Activated T-helper 2 cell treated with anti-CD3 and anti-CD28 coated beads, Interferon-gamma antibody, Interleukin-2, Interleukin-4, amounts not matched to agents 10 μg/mL and 5 μg/mL and 100 μg/mL, durations not matched to agents 14 hours and 24 hours and 36 hours (primary cell): ENCODE results near the gene PTPRO. TPM values are rescaled to one million over a fixed set of nuclear protein-coding genes. Genes with fewer than 3 reads are reported as not detected.

Experiments
- DNase-seq: peaks from one replicate; pipeline ENCODE4 v3.0.0; 2021; ENCODE audit warnings: low spot score
- H3K27ac Mint-ChIP-seq: one replicate; pipeline ENCODE4 v1.8.0; 2021; ENCODE audit warnings: mixed read lengths
- H3K27me3 Mint-ChIP-seq: one replicate; pipeline ENCODE4 v1.8.0; 2021; ENCODE audit warnings: low read depth, mixed read lengths
- H3K36me3 Mint-ChIP-seq: one replicate; pipeline ENCODE4 v1.8.0; 2021; ENCODE audit warnings: low read depth, mixed read lengths
- H3K4me1 Mint-ChIP-seq: one replicate; pipeline ENCODE4 v1.8.0; 2021; ENCODE audit warnings: low read depth, mixed read lengths
- H3K4me3 Mint-ChIP-seq: one replicate; pipeline ENCODE4 v1.8.0; 2021; ENCODE audit warnings: low read depth, mild to moderate bottlenecking, moderate library complexity, mixed read lengths
- H3K9me3 Mint-ChIP-seq: one replicate; pipeline ENCODE4 v1.8.0; 2021; ENCODE audit warnings: mixed read lengths
- intact Hi-C: fragments of 100-400 bp; cut with micrococcal nuclease; formaldehyde crosslinking; loops from one replicate; pipeline ENCODE4 v1.15.1; 2023
- total RNA-seq: library from RNA; stranded (reverse); gene quantifications from 2 replicates; pipeline ENCODE4 v1.2.3, GENCODE V29; 2022

The PTPRO gene
- total RNA-seq, 1 donor from 2014 or later = 0.41 TPM

- Mint-ChIP-seq H3K9me3 (no peaks in the 10 kb centered on the region), H3K36me3 (no peaks in the 10 kb centered on the region), H3K4me1 (no peaks in the 10 kb centered on the region), H3K27me3 (peaks cover 19% of the 10 kb centered on the region), H3K4me3 (no peak overlapping the region), H3K27ac (no peak overlapping the region)
- intact Hi-C loops = no loop called here
- DNase-seq = no peak
Observed at GRCh38 chr12:15428632-15429031, 106.3 kb downstream of the PTPRO start.

GRCh38 chr12:15429262-15429661 is 107.0 kb downstream of the PTPRO start:
- intact Hi-C loops = no loop called here
- DNase-seq = no peak
- Mint-ChIP-seq H3K36me3 (no peaks in the 10 kb centered on the region), H3K9me3 (no peaks in the 10 kb centered on the region), H3K27ac (no peak overlapping the region), H3K4me3 (no peak overlapping the region), H3K27me3 (peaks cover 18% of the 10 kb centered on the region), H3K4me1 (no peaks in the 10 kb centered on the region)

GRCh38 chr12:15435597-15435996 is 113.3 kb downstream of the PTPRO start:
- Mint-ChIP-seq H3K27ac (no peak overlapping the region), H3K27me3 (peaks cover 2% of the 10 kb centered on the region), H3K36me3 (no peaks in the 10 kb centered on the region), H3K4me1 (no peaks in the 10 kb centered on the region), H3K9me3 (peaks cover 5% of the 10 kb centered on the region), H3K4me3 (no peak overlapping the region)
- no peak for DNase-seq
- intact Hi-C loops = no loop called here

- DNase-seq = no peak
Observed at GRCh38 chr12:15439459-15439858, 117.2 kb downstream of the PTPRO start.

GRCh38 chr12:15443050-15443449 is 120.7 kb downstream of the PTPRO start:
- DNase-seq = no peak
- Mint-ChIP-seq H3K36me3 (no peaks in the 10 kb centered on the region), H3K9me3 (peaks cover 5% of the 10 kb centered on the region), H3K27me3 (peaks cover 18% of the 10 kb centered on the region), H3K4me3 (no peak overlapping the region), H3K27ac (no peak overlapping the region), H3K4me1 (peaks cover 5% of the 10 kb centered on the region)
- intact Hi-C loops = no loop called here

More at GRCh38 chr12:15439459-15439858, 117.2 kb downstream of the PTPRO start:
- H3K4me1 Mint-ChIP-seq = peaks cover 5% of the 10 kb centered on the region
- no peak overlapping the region for H3K4me3 Mint-ChIP-seq
- H3K36me3 Mint-ChIP-seq = no peaks in the 10 kb centered on the region
- H3K9me3 Mint-ChIP-seq = peaks cover 5% of the 10 kb centered on the region
- no peak overlapping the region for H3K27ac Mint-ChIP-seq
- intact Hi-C loops = no loop called here
- H3K27me3 Mint-ChIP-seq = peaks cover 15% of the 10 kb centered on the region

GRCh38 chr12:15443611-15444010 is 121.3 kb downstream of the PTPRO start:
- no peak for DNase-seq
- H3K9me3 Mint-ChIP-seq = peaks cover 2% of the 10 kb centered on the region
- intact Hi-C loops = loop anchor here (2.0 kb wide), 1 partner anchor 257 kb away; no protein-coding TSS in a partner anchor
- no peaks in the 10 kb centered on the region for H3K36me3 Mint-ChIP-seq
- H3K27me3 Mint-ChIP-seq = peaks cover 18% of the 10 kb centered on the region
- H3K4me3 Mint-ChIP-seq = no peak overlapping the region
- H3K27ac Mint-ChIP-seq = no peak overlapping the region
- peaks cover 5% of the 10 kb centered on the region for H3K4me1 Mint-ChIP-seq

GRCh38 chr12:15444523-15444922 is 122.2 kb downstream of the PTPRO start:
- DNase-seq = no peak
- Mint-ChIP-seq H3K27me3 (peaks cover 22% of the 10 kb centered on the region), H3K9me3 (no peaks in the 10 kb centered on the region), H3K4me1 (peaks cover 5% of the 10 kb centered on the region), H3K36me3 (no peaks in the 10 kb centered on the region), H3K27ac (no peak overlapping the region), H3K4me3 (no peak overlapping the region)
- intact Hi-C loops = loop anchor here (2.0 kb wide), 1 partner anchor 256 kb away; no protein-coding TSS in a partner anchor

- intact Hi-C loops = no loop called here
- H3K4me1 Mint-ChIP-seq = peaks cover 10% of the 10 kb centered on the region
Observed at GRCh38 chr12:15446807-15447206, 124.5 kb downstream of the PTPRO start.

GRCh38 chr12:15453613-15454012 is 131.3 kb downstream of the PTPRO start:
- peaks cover 31% of the 10 kb centered on the region for H3K4me1 Mint-ChIP-seq
- intact Hi-C loops = loop anchor here (2.0 kb wide), 1 partner anchor 247 kb away; no protein-coding TSS in a partner anchor
- H3K36me3 Mint-ChIP-seq = peaks cover 7% of the 10 kb centered on the region

More at GRCh38 chr12:15446807-15447206, 124.5 kb downstream of the PTPRO start:
- H3K36me3 Mint-ChIP-seq = peaks cover 4% of the 10 kb centered on the region
- H3K4me3 Mint-ChIP-seq = no peak overlapping the region
- peaks cover 26% of the 10 kb centered on the region for H3K27me3 Mint-ChIP-seq
- DNase-seq = no peak
- H3K9me3 Mint-ChIP-seq = peaks cover 6% of the 10 kb centered on the region
- H3K27ac Mint-ChIP-seq = no peak overlapping the region

GRCh38 chr12:15458008-15458407 is 135.7 kb downstream of the PTPRO start:
- Mint-ChIP-seq H3K9me3 (peaks cover 29% of the 10 kb centered on the region), H3K4me1 (peaks cover 16% of the 10 kb centered on the region), H3K27ac (no peak overlapping the region), H3K4me3 (no peak overlapping the region), H3K27me3 (peaks cover 21% of the 10 kb centered on the region), H3K36me3 (no peaks in the 10 kb centered on the region)
- DNase-seq = no peak
- intact Hi-C loops = no loop called here

More at GRCh38 chr12:15453613-15454012, 131.3 kb downstream of the PTPRO start:
- no peak for DNase-seq
- Mint-ChIP-seq H3K4me3 (no peak overlapping the region), H3K27me3 (peaks cover 30% of the 10 kb centered on the region), H3K27ac (no peak overlapping the region), H3K9me3 (peaks cover 26% of the 10 kb centered on the region)

- H3K36me3 Mint-ChIP-seq = no peaks in the 10 kb centered on the region
- no peak for DNase-seq
- no peak overlapping the region for H3K4me3 Mint-ChIP-seq
- H3K27me3 Mint-ChIP-seq = peaks cover 28% of the 10 kb centered on the region
- intact Hi-C loops = loop anchor here (10.0 kb wide), 1 partner anchor 116 kb away; no protein-coding TSS in a partner anchor
- no peaks in the 10 kb centered on the region for H3K4me1 Mint-ChIP-seq
- H3K9me3 Mint-ChIP-seq = no peaks in the 10 kb centered on the region
- H3K27ac Mint-ChIP-seq = no peak overlapping the region
Observed at GRCh38 chr12:15468911-15469310, 146.6 kb downstream of the PTPRO start.

GRCh38 chr12:15469356-15469755 is 147.0 kb downstream of the PTPRO start:
- Mint-ChIP-seq H3K27me3 (peaks cover 27% of the 10 kb centered on the region), H3K4me1 (no peaks in the 10 kb centered on the region), H3K4me3 (no peak overlapping the region), H3K36me3 (no peaks in the 10 kb centered on the region), H3K9me3 (no peaks in the 10 kb centered on the region), H3K27ac (no peak overlapping the region)
- no peak for DNase-seq
- intact Hi-C loops = loop anchor here (10.0 kb wide), 1 partner anchor 115 kb away; no protein-coding TSS in a partner anchor

GRCh38 chr12:15472036-15472435 is 149.7 kb downstream of the PTPRO start:
- peaks cover 19% of the 10 kb centered on the region for H3K27me3 Mint-ChIP-seq
- intact Hi-C loops = no loop called here
- H3K4me3 Mint-ChIP-seq = no peak overlapping the region
- no peak overlapping the region for H3K27ac Mint-ChIP-seq
- no peaks in the 10 kb centered on the region for H3K4me1 Mint-ChIP-seq
- H3K9me3 Mint-ChIP-seq = no peaks in the 10 kb centered on the region
- H3K36me3 Mint-ChIP-seq = no peaks in the 10 kb centered on the region
- DNase-seq = no peak

GRCh38 chr12:15474766-15475165 is 152.5 kb downstream of the PTPRO start:
- Mint-ChIP-seq H3K4me3 (no peak overlapping the region), H3K27ac (no peak overlapping the region), H3K36me3 (no peaks in the 10 kb centered on the region), H3K27me3 (peaks cover 6% of the 10 kb centered on the region), H3K4me1 (no peaks in the 10 kb centered on the region), H3K9me3 (no peaks in the 10 kb centered on the region)
- intact Hi-C loops = no loop called here
- no peak for DNase-seq
